IMR-90 (cell line): Measurements from ENCODE around the gene SLC24A3. TPM values are rescaled to one million over a fixed set of nuclear protein-coding genes. Genes with fewer than 3 reads are reported as not detected.

Experiments
- ATAC-seq: fragments of 200-7000 bp; cut with Tn5 transposase; 2 replicates; pipeline ENCODE4 v1.9.1; 2020; ENCODE audit warnings: low read depth, mild to moderate bottlenecking, moderate library complexity
- BruUV-seq: library from RNA; stranded (reverse); fragments of 400-500 nt; replicated peaks from 2 replicates; lab custom pipeline; 2021; lab: Mats Ljungman, UMichigan
- CTCF ChIA-PET: fragments of 300-600 bp; formaldehyde crosslinking; extraction: SDS; loops from one replicate; lab custom pipeline; 2021; ENCODE audit warnings: antibody characterized with exemption; lab: Yijun Ruan, JAX
- POLR2A ChIA-PET: fragments of 300-600 bp; sonication (Branson Sonifier 250); formaldehyde crosslinking; loops from one replicate; lab custom pipeline; 2022; ENCODE audit warnings: antibody characterized with exemption; ENCODE audit not compliant: unreplicated experiment; lab: Charles Lee
- DNase-seq: peaks from one replicate; pipeline ENCODE4 v3.0.0; 2013
- H2AFZ ChIP-seq: replicated peaks from 2 replicates; pipeline ENCODE3; 2013; ENCODE audit warnings: low read length, mild to moderate bottlenecking; ENCODE audit not compliant: poor library complexity
- H2AK5ac ChIP-seq: 2 replicates; pipeline ENCODE4 v1.6.1; 2013; ENCODE audit warnings: low read depth, low read length, inconsistent platforms
- H2AK9ac ChIP-seq: replicated peaks from 2 replicates; pipeline ENCODE3; 2013; ENCODE audit warnings: mild to moderate bottlenecking, low read depth, low read length, moderate library complexity; ENCODE audit not compliant: poor library complexity
- H2BK120ac ChIP-seq: 2 replicates; pipeline ENCODE4 v1.6.1; 2013; ENCODE audit warnings: low read depth, low read length, inconsistent platforms
- H2BK15ac ChIP-seq: 3 replicates; pipeline ENCODE4 v1.6.1; 2013; ENCODE audit warnings: low read depth, low read length, inconsistent platforms
- H2BK20ac ChIP-seq: 2 replicates; pipeline ENCODE4 v1.6.1; 2013; ENCODE audit warnings: low read depth, mild to moderate bottlenecking, inconsistent platforms, low read length, moderate library complexity
- H2BK5ac ChIP-seq: 2 replicates; pipeline ENCODE4 v1.6.1; 2013; ENCODE audit warnings: mild to moderate bottlenecking, low read depth, low read length, inconsistent platforms; ENCODE audit not compliant: poor library complexity, severe bottlenecking
- H3K14ac ChIP-seq: replicated peaks from 2 replicates; pipeline ENCODE4 v1.6.1; 2013; ENCODE audit warnings: low read depth, low read length, inconsistent platforms
- H3K18ac ChIP-seq: 2 replicates; pipeline ENCODE4 v1.6.1; 2013; ENCODE audit warnings: low read depth, low read length, control low read depth
- H3K23ac ChIP-seq: 2 replicates; pipeline ENCODE4 v1.6.1; 2013; ENCODE audit warnings: low read depth, low read length, inconsistent platforms
- H3K27ac ChIP-seq: 2 replicates; pipeline ENCODE4 v1.5.1; 2013; ENCODE audit warnings: mild to moderate bottlenecking, control low read depth, low read length; ENCODE audit not compliant: insufficient read depth
- H3K27me3 ChIP-seq: 2 replicates; pipeline ENCODE4 v1.6.1; 2013; ENCODE audit warnings: low read length; ENCODE audit not compliant: control insufficient read depth, insufficient read depth
- H3K36me3 ChIP-seq: 2 replicates; pipeline ENCODE4 v1.6.1; 2013; ENCODE audit warnings: low read length, mixed read lengths; ENCODE audit not compliant: control insufficient read depth, insufficient read depth
- H3K4ac ChIP-seq: 2 replicates; pipeline ENCODE4 v1.6.1; 2013; ENCODE audit warnings: low read depth, low read length, inconsistent platforms
- H3K4me1 ChIP-seq: 2 replicates; pipeline ENCODE4 v1.6.1; 2013; ENCODE audit warnings: low read length, mixed read lengths; ENCODE audit not compliant: control insufficient read depth, insufficient read depth
- H3K4me2 ChIP-seq: 2 replicates; pipeline ENCODE4 v1.6.1; 2013; ENCODE audit warnings: low read depth, mild to moderate bottlenecking, control low read depth, low read length, moderate library complexity
- H3K4me3 ChIP-seq: 2 replicates; pipeline ENCODE4 v1.5.1; 2013; ENCODE audit warnings: low read depth, mild to moderate bottlenecking, control low read depth, low read length, moderate library complexity; ENCODE audit not compliant: insufficient read depth
- H3K56ac ChIP-seq: 2 replicates; pipeline ENCODE4 v1.6.1; 2013; ENCODE audit warnings: low read length, inconsistent platforms; ENCODE audit not compliant: insufficient read depth; ENCODE audit errors: extremely low read depth
- H3K79me1 ChIP-seq, 2 experiments: 2 replicates each; pipeline ENCODE4 v1.6.1; 2013; ENCODE audit warnings: low read length in 2 of 2, inconsistent platforms in 1 of 2, low read depth in 1 of 2
- H3K9ac ChIP-seq: 2 replicates; pipeline ENCODE4 v1.6.1; 2013; ENCODE audit warnings: low read depth, low read length, control low read depth
- H3K9me1 ChIP-seq: 2 replicates; pipeline ENCODE4 v1.6.1; 2013; ENCODE audit warnings: low read length, inconsistent platforms; ENCODE audit not compliant: insufficient read depth
- H3K9me3 ChIP-seq: 2 replicates; pipeline ENCODE4 v1.6.1; 2013; ENCODE audit warnings: low read length; ENCODE audit not compliant: control insufficient read depth, insufficient read depth
- H4K20me1 ChIP-seq: 2 replicates; pipeline ENCODE4 v1.6.1; 2013; ENCODE audit warnings: low read length, inconsistent platforms; ENCODE audit not compliant: insufficient read depth
- H4K5ac ChIP-seq: 2 replicates; pipeline ENCODE4 v1.6.1; 2013; ENCODE audit warnings: mild to moderate bottlenecking, low read depth, low read length, control low read depth
- H4K8ac ChIP-seq, 2 experiments: 2 replicates each; pipeline ENCODE4 v1.6.1; 2013; ENCODE audit warnings: low read depth in 2 of 2, low read length in 2 of 2, control low read depth in 1 of 2, inconsistent platforms in 1 of 2
- H4K91ac ChIP-seq: 2 replicates; pipeline ENCODE4 v1.6.1; 2013; ENCODE audit warnings: low read depth, low read length, inconsistent platforms; ENCODE audit not compliant: insufficient read depth
- BHLHE40 ChIP-seq: fragments of 150-350 bp; IDR thresholded peaks from 2 replicates; pipeline ENCODE4 v1.6.1; 2016; ENCODE audit warnings: mild to moderate bottlenecking, low read depth, low read length
- CEBPB ChIP-seq: IDR thresholded peaks from 2 replicates; pipeline ENCODE4 v1.6.1; 2012; ENCODE audit warnings: low read depth, low read length, improper control_type of control experiment
- CHD1 ChIP-seq: IDR thresholded peaks from 2 replicates; pipeline ENCODE4 v1.6.1; 2012; ENCODE audit warnings: low read depth, low read length, improper control_type of control experiment
- FOS ChIP-seq: fragments of 150-350 bp; IDR thresholded peaks from 2 replicates; pipeline ENCODE4 v1.6.1; 2016; ENCODE audit warnings: low read depth, low read length
- MAFK ChIP-seq: IDR thresholded peaks from 2 replicates; pipeline ENCODE4 v1.6.1; 2012; ENCODE audit warnings: low read depth, low read length, improper control_type of control experiment
- MAZ ChIP-seq: IDR thresholded peaks from 2 replicates; pipeline ENCODE4 v1.6.1; 2012; ENCODE audit warnings: low read depth, mild to moderate bottlenecking, low read length, improper control_type of control experiment, moderate library complexity, borderline replicate concordance
- MXI1 ChIP-seq: IDR thresholded peaks from 2 replicates; pipeline ENCODE4 v1.6.1; 2012; ENCODE audit warnings: low read depth, mild to moderate bottlenecking, low read length, moderate library complexity, borderline replicate concordance
- NFE2L2 ChIP-seq: fragments of 150-350 bp; IDR thresholded peaks from 2 replicates; pipeline ENCODE4 v1.6.1; 2016; ENCODE audit warnings: low read depth, mild to moderate bottlenecking, low read length
- POLR2A ChIP-seq: IDR thresholded peaks from 2 replicates; pipeline ENCODE4 v1.6.1; 2012; ENCODE audit warnings: mild to moderate bottlenecking, low read depth, low read length
- RAD21 ChIP-seq: IDR thresholded peaks from 2 replicates; pipeline ENCODE4 v1.6.1; 2012; ENCODE audit warnings: low read length, improper control_type of control experiment
- RCOR1 ChIP-seq: IDR thresholded peaks from 2 replicates; pipeline ENCODE4 v1.6.1; 2012; ENCODE audit warnings: mild to moderate bottlenecking, low read length, improper control_type of control experiment; ENCODE audit not compliant: insufficient replicate concordance
- RFX5 ChIP-seq: IDR thresholded peaks from 2 replicates; pipeline ENCODE4 v1.8.0; 2012; ENCODE audit warnings: low read depth, mild to moderate bottlenecking, low read length, moderate library complexity
- SMC3 ChIP-seq: fragments of 150-350 bp; IDR thresholded peaks from 2 replicates; pipeline ENCODE4 v1.6.1; 2016; ENCODE audit warnings: low read depth, mild to moderate bottlenecking, antibody characterized with exemption, low read length, moderate library complexity
- WGBS, 2 experiments: methylation state at CpG; one replicate each; pipeline versions ENCODE4 v1.1.5 to v1.1.7; 2013; ENCODE audit warnings: missing lambda C conversion rate in 2 of 2; ENCODE audit not compliant: insufficient read length in 1 of 2; ENCODE audit errors: extremely low coverage in 2 of 2; 5-methylcytosine and 5-hydroxymethylcytosine counted together
- dilution Hi-C: fragments of 300-500 bp; cut with HindIII; formaldehyde crosslinking; loops from one replicate; pipeline ENCODE4 v1.14.3; 2018; ENCODE audit warnings: low sequenced_read_pairs; ENCODE audit not compliant: unreplicated experiment
- in situ Hi-C: fragments of 300-500 bp; cut with MboI; formaldehyde crosslinking; loops from 3 replicates; pipeline ENCODE4 v1.14.3; 2019; ENCODE audit warnings: low sequenced_read_pairs, inconsistent platforms, mixed read lengths
- intact Hi-C: fragments of 100-400 bp; cut with micrococcal nuclease; formaldehyde crosslinking; loops from 2 replicates; pipeline ENCODE4 v1.10.0; 2022
- polyA plus RNA-seq, 3 experiments: library from polyadenylated mRNA; depleted of rRNA; stranded (reverse); fragments of >200 nt; gene quantifications; 2 replicates each; pipeline ENCODE4 v1.2.3, GENCODE V29; 2012; ENCODE audit warnings: low replicate concordance in 1 of 3
- total RNA-seq: library from RNA; depleted of rRNA; stranded (reverse); fragments of >200 nt; gene quantifications from 2 replicates; pipeline ENCODE4 v1.2.3, GENCODE V29; 2012
- TF ChIP-seq, protein P1 (sequence below): conservative IDR thresholded peaks from 2 replicates; pipeline ENCODE4 v1.5.1; 2012; ENCODE audit warnings: mild to moderate bottlenecking, low read depth, low read length, improper control_type of control experiment
- TF ChIP-seq, protein P2 (sequence below): fragments of 150-350 bp; IDR thresholded peaks from 2 replicates; pipeline ENCODE4 v1.6.1; 2016; ENCODE audit warnings: low read depth, mild to moderate bottlenecking, low read length, moderate library complexity, borderline replicate concordance
- TF ChIP-seq, protein P3 (sequence below): fragments of 150-350 bp; IDR thresholded peaks from 2 replicates; pipeline ENCODE4 v1.6.1; 2017; ENCODE audit warnings: mild to moderate bottlenecking, antibody characterized with exemption, low read length, low read depth

The SLC24A3 gene
- total and polyA plus RNA-seq, 2 of the 4 experiments (the other 2 are of a cell fraction), result not detected

DNA sequence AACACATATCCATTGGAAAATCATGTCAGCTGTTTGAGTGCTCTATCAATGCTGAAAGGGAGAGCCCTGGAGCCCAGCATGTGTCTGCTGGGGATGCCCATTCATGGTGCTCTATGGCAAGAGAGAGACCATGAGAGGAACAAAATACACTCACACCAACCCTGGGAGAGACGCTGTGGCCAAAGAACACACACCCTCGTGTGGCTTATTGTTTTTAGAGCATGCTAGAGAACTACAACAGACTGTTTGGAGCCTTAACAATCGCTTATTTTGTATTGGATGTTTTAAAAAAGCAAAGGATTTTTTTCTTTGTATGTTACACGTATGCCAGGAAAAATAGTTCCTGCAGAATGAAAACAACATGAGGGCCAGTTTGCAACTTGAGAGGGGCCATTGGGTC is 151.0 kb downstream of the SLC24A3 start:
- BruUV-seq, result no TSS peak
- TF ChIP-seq MXI1 (no peak), SMC3 (no peak), CEBPB (no peak), RFX5 (no peak), RCOR1 (no peak), CHD1 (no peak), BHLHE40 (no peak), RAD21 (no peak), MAFK (no peak), POLR2A (no peak), FOS (no peak), NFE2L2 (no peak), MAZ (no peak)
- TF ChIP-seq, protein P1, sequence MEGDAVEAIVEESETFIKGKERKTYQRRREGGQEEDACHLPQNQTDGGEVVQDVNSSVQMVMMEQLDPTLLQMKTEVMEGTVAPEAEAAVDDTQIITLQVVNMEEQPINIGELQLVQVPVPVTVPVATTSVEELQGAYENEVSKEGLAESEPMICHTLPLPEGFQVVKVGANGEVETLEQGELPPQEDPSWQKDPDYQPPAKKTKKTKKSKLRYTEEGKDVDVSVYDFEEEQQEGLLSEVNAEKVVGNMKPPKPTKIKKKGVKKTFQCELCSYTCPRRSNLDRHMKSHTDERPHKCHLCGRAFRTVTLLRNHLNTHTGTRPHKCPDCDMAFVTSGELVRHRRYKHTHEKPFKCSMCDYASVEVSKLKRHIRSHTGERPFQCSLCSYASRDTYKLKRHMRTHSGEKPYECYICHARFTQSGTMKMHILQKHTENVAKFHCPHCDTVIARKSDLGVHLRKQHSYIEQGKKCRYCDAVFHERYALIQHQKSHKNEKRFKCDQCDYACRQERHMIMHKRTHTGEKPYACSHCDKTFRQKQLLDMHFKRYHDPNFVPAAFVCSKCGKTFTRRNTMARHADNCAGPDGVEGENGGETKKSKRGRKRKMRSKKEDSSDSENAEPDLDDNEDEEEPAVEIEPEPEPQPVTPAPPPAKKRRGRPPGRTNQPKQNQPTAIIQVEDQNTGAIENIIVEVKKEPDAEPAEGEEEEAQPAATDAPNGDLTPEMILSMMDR, result no peak
- TF ChIP-seq, protein P2, sequence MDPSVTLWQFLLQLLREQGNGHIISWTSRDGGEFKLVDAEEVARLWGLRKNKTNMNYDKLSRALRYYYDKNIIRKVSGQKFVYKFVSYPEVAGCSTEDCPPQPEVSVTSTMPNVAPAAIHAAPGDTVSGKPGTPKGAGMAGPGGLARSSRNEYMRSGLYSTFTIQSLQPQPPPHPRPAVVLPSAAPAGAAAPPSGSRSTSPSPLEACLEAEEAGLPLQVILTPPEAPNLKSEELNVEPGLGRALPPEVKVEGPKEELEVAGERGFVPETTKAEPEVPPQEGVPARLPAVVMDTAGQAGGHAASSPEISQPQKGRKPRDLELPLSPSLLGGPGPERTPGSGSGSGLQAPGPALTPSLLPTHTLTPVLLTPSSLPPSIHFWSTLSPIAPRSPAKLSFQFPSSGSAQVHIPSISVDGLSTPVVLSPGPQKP, result no peak
- TF ChIP-seq, protein P3, sequence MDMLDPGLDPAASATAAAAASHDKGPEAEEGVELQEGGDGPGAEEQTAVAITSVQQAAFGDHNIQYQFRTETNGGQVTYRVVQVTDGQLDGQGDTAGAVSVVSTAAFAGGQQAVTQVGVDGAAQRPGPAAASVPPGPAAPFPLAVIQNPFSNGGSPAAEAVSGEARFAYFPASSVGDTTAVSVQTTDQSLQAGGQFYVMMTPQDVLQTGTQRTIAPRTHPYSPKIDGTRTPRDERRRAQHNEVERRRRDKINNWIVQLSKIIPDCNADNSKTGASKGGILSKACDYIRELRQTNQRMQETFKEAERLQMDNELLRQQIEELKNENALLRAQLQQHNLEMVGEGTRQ, result no peak
- Histone ChIP-seq H3K9me3 (peaks cover 5% of the 10 kb centered on the region; the same call in 1 of the 2 replicates), H4K20me1 (no peaks in the 10 kb centered on the region), H3K27ac (no peak overlapping the region), H3K27me3 (no peaks in the 10 kb centered on the region), H4K91ac (no peak overlapping the region), H2AK9ac (no peak overlapping the region), H3K4ac (no peak overlapping the region), H3K79me1 (no peaks in the 10 kb centered on the region), H3K23ac (no peak overlapping the region), H2AFZ (no peak overlapping the region), H2BK20ac (no peak overlapping the region), H2BK15ac (no peak overlapping the region), H3K14ac (no peak overlapping the region), H3K18ac (no peak overlapping the region), H2BK120ac (no peak overlapping the region), H3K4me1 (no peaks in the 10 kb centered on the region), H2AK5ac (no peak overlapping the region), H4K5ac (no peak overlapping the region), H3K36me3 (no peaks in the 10 kb centered on the region), H3K9ac (no peak overlapping the region), H2BK5ac (no peak overlapping the region), H3K56ac (no peak overlapping the region), H4K8ac (no peak overlapping the region), H3K9me1 (no peaks in the 10 kb centered on the region), H3K4me3 (no peak overlapping the region), H3K4me2 (no peak overlapping the region)
- WGBS, 2 experiments, result no CpG with 5 or more reads among the region's 4 CpGs
- DNase-seq, result no peak
- ChIA-PET POLR2A (no interaction called here), CTCF (interaction anchor here (0.8 kb wide), 1 partner anchor 11 kb away, joined by 3 read pairs; no protein-coding TSS in a partner anchor)
- ATAC-seq, result no peak
- dilution Hi-C loops, result no loop called here
- intact Hi-C loops, result no loop called here
- in situ Hi-C loops, result no loop called here
